Activated T-cell treated with anti-CD3 and anti-CD28 coated beads for 48 hours (primary cell): ENCODE measurements around the gene BCL11B.

Experiments
- DNase-seq: peaks from one replicate; pipeline ENCODE4 v3.0.0-alpha.2; 2020; ENCODE audit warnings: low read depth

BCL11B gene

GRCh38 chr14:99286761-99287160 is 14.8 kb upstream of the BCL11B start:
- no peak for DNase-seq

GRCh38 chr14:99284254-99285004 is 12.4 kb upstream of the BCL11B start:
- no peak for DNase-seq

GRCh38 chr14:99282261-99283050 is 10.5 kb upstream of the BCL11B start:
- no peak for DNase-seq

GRCh38 chr14:99281396-99281795 is 9.4 kb upstream of the BCL11B start:
- DNase-seq, result no peak

- no peak for DNase-seq
These were observed 8.9 kb upstream of the BCL11B start for GRCh38 chr14:99280852-99281251.

GRCh38 chr14:99280066-99280731 is 8.2 kb upstream of the BCL11B start:
- no peak for DNase-seq

GRCh38 chr14:99278836-99279235 is 6.8 kb upstream of the BCL11B start:
- DNase-seq, result no peak

GRCh38 chr14:99277530-99277929 is 5.5 kb upstream of the BCL11B start:
- DNase-seq, result no peak

- no peak for DNase-seq
These were observed 4.5 kb upstream of the BCL11B start for GRCh38 chr14:99276482-99276881.

- DNase-seq, result no peak
These were observed 3.2 kb upstream of the BCL11B start for GRCh38 chr14:99275222-99275584.

- peak; percentile 45 for DNase-seq
These were observed 2.6 kb upstream of the BCL11B start for GRCh38 chr14:99274346-99275221.

- no peak for DNase-seq
These were observed 1.9 kb upstream of the BCL11B start for GRCh38 chr14:99273766-99274345.

GRCh38 chr14:99272899-99273765 is 1.1 kb upstream of the BCL11B start:
- peak; percentile 65 for DNase-seq

GRCh38 chr14:99272632-99272898 is 568 bp upstream of the BCL11B start:
- no peak for DNase-seq

- no peak for DNase-seq
These were observed 616 bp downstream of the BCL11B start for GRCh38 chr14:99271221-99271941.

GRCh38 chr14:99270458-99271220 is 1.4 kb downstream of the BCL11B start:
- DNase-seq, result no peak

GRCh38 chr14:99268810-99269707 is 2.9 kb downstream of the BCL11B start:
- no peak for DNase-seq
